SK-N-SH (cell line): ENCODE data around the gene LENG1. TPM values are rescaled to one million over a fixed set of nuclear protein-coding genes. Genes with fewer than 3 reads are reported as not detected.
A peak's percentile ranks its signal among the peaks of the same experiment; 100 is the strongest.

Experiments used
- CTCF ChIA-PET: fragments of 300-600, 350-600 bp; formaldehyde crosslinking; extraction: SDS; loops from one replicate; lab custom pipeline; 2021; lab: Yijun Ruan, JAX
- POLR2A ChIA-PET: fragments of 350-600 bp; sonication (Branson Sonifier 250); formaldehyde crosslinking; extraction: SDS; loops from one replicate; lab custom pipeline; 2020; ENCODE audit warnings: antibody characterized with exemption, inconsistent platforms; lab: Yijun Ruan, JAX
- DNase-seq: peaks from one replicate; pipeline ENCODE4 v3.0.0; 2012
- H2AFZ ChIP-seq: fragments of 200-600 bp; sonication (generic); 2 replicates; pipeline ENCODE4 v1.8.1; 2016; ENCODE audit warnings: antibody characterized with exemption, mild to moderate bottlenecking, low read depth
- H3F3A ChIP-seq: fragments of 200-600 bp; sonication (generic); replicated peaks from 2 replicates; pipeline ENCODE3; 2016; ENCODE audit warnings: antibody characterized with exemption, mild to moderate bottlenecking; ENCODE audit not compliant: insufficient read depth
- H3K27ac ChIP-seq, 2 experiments: fragments of 200-500 bp in 1 of 2; fragments of 200-600 bp in 1 of 2; sonication (Bioruptor generic) in 1 of 2; sonication (generic), shearing (Covaris generic) in 1 of 2; 2 replicates each; pipeline versions ENCODE4 v1.5.1 to v1.6.1; 2014 to 2016; ENCODE audit warnings: low read depth in 2 of 2, inconsistent platforms in 1 of 2, low read length in 1 of 2, mild to moderate bottlenecking in 1 of 2, mixed read lengths in 1 of 2
- H3K27me3 ChIP-seq: fragments of 200-600 bp; sonication (generic), shearing (Covaris generic); 2 replicates; pipeline ENCODE4 v1.6.1; 2016; ENCODE audit warnings: mixed run types; ENCODE audit not compliant: insufficient read depth
- H3K36me3 ChIP-seq, 2 experiments: fragments of 200-500 bp in 1 of 2; fragments of 200-600 bp in 1 of 2; sonication (Bioruptor generic) in 1 of 2; sonication (generic) in 1 of 2; replicated peaks in 1 of 2; 2 replicates each; pipeline versions ENCODE3 to v1.5.1; 2014 to 2016; ENCODE audit warnings: low read length in 1 of 2, mild to moderate bottlenecking in 1 of 2; ENCODE audit not compliant: insufficient read depth in 2 of 2, control insufficient read depth in 1 of 2
- H3K4me1 ChIP-seq, 2 experiments: fragments of 200-500 bp in 1 of 2; fragments of 200-600 bp in 1 of 2; sonication (Bioruptor generic) in 1 of 2; sonication (generic), shearing (Covaris generic) in 1 of 2; 2 replicates each; pipeline versions ENCODE4 v1.5.1 to v1.6.1; 2014 to 2016; ENCODE audit warnings: low read depth in 1 of 2, low read length in 1 of 2, mixed run types in 1 of 2; ENCODE audit not compliant: insufficient read depth in 2 of 2, control insufficient read depth in 1 of 2
- H3K4me2 ChIP-seq: fragments of 200-600 bp; sonication (generic), shearing (Covaris generic); 2 replicates; pipeline ENCODE4 v1.6.1; 2017; ENCODE audit warnings: mixed run types
- H3K4me3 ChIP-seq, 2 experiments: fragments of 200-500 bp in 1 of 2; fragments of 200-600 bp in 1 of 2; sonication (Bioruptor generic) in 1 of 2; sonication (generic), shearing (Covaris generic) in 1 of 2; 2 replicates each; pipeline versions ENCODE4 v1.5.1 to v1.8.1; 2014 to 2016; ENCODE audit warnings: low read depth in 2 of 2, inconsistent platforms in 1 of 2, low read length in 1 of 2, mild to moderate bottlenecking in 1 of 2, mixed read lengths in 1 of 2, moderate library complexity in 1 of 2
- H3K79me2 ChIP-seq: fragments of 200-600 bp; sonication (generic); 2 replicates; pipeline ENCODE4 v1.8.1; 2017; ENCODE audit warnings: mild to moderate bottlenecking; ENCODE audit not compliant: insufficient read depth
- H3K9ac ChIP-seq: fragments of 200-600 bp; sonication (generic); 2 replicates; pipeline ENCODE4 v1.6.1; 2017; ENCODE audit warnings: mixed run types
- H3K9me2 ChIP-seq: fragments of 200-600 bp; sonication (generic); 2 replicates; pipeline ENCODE4 v1.6.1; 2017; ENCODE audit warnings: mixed run types
- H3K9me3 ChIP-seq: fragments of 200-600 bp; sonication (generic); 2 replicates; pipeline ENCODE4 v1.6.1; 2017; ENCODE audit warnings: mixed run types, mild to moderate bottlenecking, moderate library complexity
- H4K20me1 ChIP-seq: fragments of 200-600 bp; sonication (generic); 2 replicates; pipeline ENCODE4 v1.6.1; 2017; ENCODE audit warnings: mild to moderate bottlenecking, mixed run types; ENCODE audit not compliant: insufficient read depth
- CHD2 ChIP-seq: fragments of 150-350 bp; IDR thresholded peaks from 2 replicates; pipeline ENCODE4 v1.6.1; 2018; ENCODE audit warnings: low read length; ENCODE audit not compliant: partially characterized antibody
- FOSL2 ChIP-seq: IDR thresholded peaks from 2 replicates; pipeline ENCODE4 v1.4.0; 2012; ENCODE audit warnings: low read depth, mild to moderate bottlenecking, moderate library complexity, borderline replicate concordance
- FOXJ3 ChIP-seq: sonication (generic); formaldehyde crosslinking; IDR thresholded peaks from 2 replicates; pipeline ENCODE4 v1.5.1; 2020; ENCODE audit warnings: mild to moderate bottlenecking, missing genetic modification reagents
- FOXM1 ChIP-seq: IDR thresholded peaks from 2 replicates; pipeline ENCODE4 v1.4.0; 2012; ENCODE audit warnings: low read depth, mild to moderate bottlenecking
- JUND ChIP-seq: IDR thresholded peaks from 2 replicates; pipeline ENCODE4 v1.4.0; 2012
- NFIC ChIP-seq: IDR thresholded peaks from 2 replicates; pipeline ENCODE4 v1.4.0; 2012; ENCODE audit warnings: borderline replicate concordance
- POLR2AphosphoS5 ChIP-seq: IDR thresholded peaks from 2 replicates; pipeline ENCODE4 v1.6.1; 2012; ENCODE audit warnings: low read depth, low read length
- RAD21 ChIP-seq: IDR thresholded peaks from 2 replicates; pipeline ENCODE4 v1.6.1; 2012; ENCODE audit warnings: mild to moderate bottlenecking, low read length
- RFX5 ChIP-seq: IDR thresholded peaks from 2 replicates; pipeline ENCODE4 v1.6.1; 2012; ENCODE audit warnings: mild to moderate bottlenecking, improper control_type of control experiment, low read length
- RXRA ChIP-seq: IDR thresholded peaks from 2 replicates; pipeline ENCODE4 v1.4.0; 2012; ENCODE audit warnings: low read depth, mild to moderate bottlenecking, borderline replicate concordance
- SIN3A ChIP-seq: IDR thresholded peaks from 2 replicates; pipeline ENCODE4 v1.6.1; 2012; ENCODE audit warnings: low read depth, mild to moderate bottlenecking, low read length, moderate library complexity, borderline replicate concordance
- TAF1 ChIP-seq: IDR thresholded peaks from 2 replicates; pipeline ENCODE4 v1.6.1; 2012; ENCODE audit warnings: low read depth, mild to moderate bottlenecking, low read length, moderate library complexity, borderline replicate concordance
- TCF12 ChIP-seq: IDR thresholded peaks from 2 replicates; pipeline ENCODE4 v1.4.0; 2012
- WGBS: methylation state at CpG from one replicate; pipeline ENCODE4 v1.1.6; 2017; ENCODE audit warnings: low lambda C conversion rate; 5-methylcytosine and 5-hydroxymethylcytosine counted together
- polyA plus RNA-seq, 3 experiments: library from polyadenylated mRNA; depleted of rRNA; stranded (reverse); fragments of >200 nt; gene quantifications; 2 replicates each; pipeline ENCODE4 v1.2.3, GENCODE V29; 2012
- TF ChIP-seq, protein P1 (sequence below): fragments of 200-600 bp; sonication (generic); IDR thresholded peaks from 2 replicates; pipeline ENCODE4 v1.6.1; 2017; ENCODE audit warnings: antibody characterized with exemption, mild to moderate bottlenecking, moderate library complexity
- TF ChIP-seq, protein P2 (sequence below): IDR thresholded peaks from 2 replicates; pipeline ENCODE4 v1.4.0; 2012; ENCODE audit warnings: low read depth, borderline replicate concordance
- TF ChIP-seq, protein P3 (sequence below): IDR thresholded peaks from 2 replicates; pipeline ENCODE4 v1.4.0; 2012; ENCODE audit warnings: low read depth, borderline replicate concordance
- TF ChIP-seq, protein P4 (sequence below): IDR thresholded peaks from 2 replicates; pipeline ENCODE4 v1.4.0; 2012; ENCODE audit warnings: low read depth

LENG1 gene
- polyA plus RNA-seq, 1 of the 3 experiments (the other 2 are of a cell fraction): 11.4 TPM

DNA sequence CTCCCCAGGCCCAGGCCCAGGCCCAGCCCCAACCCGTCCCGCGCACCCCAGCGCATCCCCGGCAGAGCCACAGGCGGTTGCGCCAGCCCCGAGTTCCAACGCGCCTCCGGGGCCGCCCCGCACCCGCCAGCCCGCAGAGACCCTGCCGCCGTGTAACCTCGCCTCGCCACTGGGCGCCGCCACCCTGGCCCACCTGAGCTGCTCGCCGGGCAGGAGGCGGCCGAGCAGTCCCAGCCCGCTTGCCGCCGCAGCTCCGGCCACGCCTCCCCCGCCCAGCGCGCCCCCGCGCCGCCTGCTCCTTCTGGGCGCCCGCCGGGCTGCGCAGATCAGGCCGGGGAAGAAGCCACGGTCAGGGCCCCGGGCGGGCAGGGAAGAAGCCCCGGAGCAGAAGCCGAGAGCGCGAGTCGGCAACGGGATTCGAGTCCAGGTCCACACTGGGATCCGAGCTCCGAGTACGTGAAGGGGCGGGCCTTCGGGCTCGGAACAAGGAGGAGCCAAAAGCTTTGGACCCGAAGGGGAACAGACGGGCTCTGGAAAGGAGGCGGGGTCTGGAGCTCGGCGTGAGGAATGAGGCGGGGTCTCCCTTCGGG lies 29.7 kb upstream of the LENG1 start, which contains the start of gene MBOAT7:
MBOAT7 (minus strand) TSS at position 436 of the 590 bp plus-strand sequence. CDS start 1,072 bp downstream, outside the sequence.
- no peaks in the 10 kb centered on the region for H3K9me2 ChIP-seq
- H2AFZ ChIP-seq: peak within 1 kb of the TSS; percentile 82; the same call in 1 of the 2 replicates
- peak within 1 kb of the TSS; percentile 96 to 97 for H3K27ac ChIP-seq
- peaks cover 0 to 15% of the 10 kb centered on the region in 2 experiments; a peak in 1 of 4 replicates for H3K4me1 ChIP-seq
- no peaks in the 10 kb centered on the region for H3K27me3 ChIP-seq
- TF ChIP-seq NFIC (no peak), FOXJ3 (CRISPR knock-in tag) (no peak), TCF12 (no peak), JUND (no peak), RFX5 (no peak), RAD21 (no peak), SIN3A (peak; percentile 26; the same call in 1 of the 2 replicates), FOXM1 (no peak), POLR2AphosphoS5 (peak; percentile 63; the same call in 1 of the 2 replicates), CHD2 (peak; percentile 10), RXRA (no peak), TAF1 (0 out of 2 replicates have a peak, but pooled peaks have one; percentile 55), FOSL2 (no peak)
- TF ChIP-seq, protein P1, sequence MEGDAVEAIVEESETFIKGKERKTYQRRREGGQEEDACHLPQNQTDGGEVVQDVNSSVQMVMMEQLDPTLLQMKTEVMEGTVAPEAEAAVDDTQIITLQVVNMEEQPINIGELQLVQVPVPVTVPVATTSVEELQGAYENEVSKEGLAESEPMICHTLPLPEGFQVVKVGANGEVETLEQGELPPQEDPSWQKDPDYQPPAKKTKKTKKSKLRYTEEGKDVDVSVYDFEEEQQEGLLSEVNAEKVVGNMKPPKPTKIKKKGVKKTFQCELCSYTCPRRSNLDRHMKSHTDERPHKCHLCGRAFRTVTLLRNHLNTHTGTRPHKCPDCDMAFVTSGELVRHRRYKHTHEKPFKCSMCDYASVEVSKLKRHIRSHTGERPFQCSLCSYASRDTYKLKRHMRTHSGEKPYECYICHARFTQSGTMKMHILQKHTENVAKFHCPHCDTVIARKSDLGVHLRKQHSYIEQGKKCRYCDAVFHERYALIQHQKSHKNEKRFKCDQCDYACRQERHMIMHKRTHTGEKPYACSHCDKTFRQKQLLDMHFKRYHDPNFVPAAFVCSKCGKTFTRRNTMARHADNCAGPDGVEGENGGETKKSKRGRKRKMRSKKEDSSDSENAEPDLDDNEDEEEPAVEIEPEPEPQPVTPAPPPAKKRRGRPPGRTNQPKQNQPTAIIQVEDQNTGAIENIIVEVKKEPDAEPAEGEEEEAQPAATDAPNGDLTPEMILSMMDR: peak; percentile 33
- TF ChIP-seq, protein P2, sequence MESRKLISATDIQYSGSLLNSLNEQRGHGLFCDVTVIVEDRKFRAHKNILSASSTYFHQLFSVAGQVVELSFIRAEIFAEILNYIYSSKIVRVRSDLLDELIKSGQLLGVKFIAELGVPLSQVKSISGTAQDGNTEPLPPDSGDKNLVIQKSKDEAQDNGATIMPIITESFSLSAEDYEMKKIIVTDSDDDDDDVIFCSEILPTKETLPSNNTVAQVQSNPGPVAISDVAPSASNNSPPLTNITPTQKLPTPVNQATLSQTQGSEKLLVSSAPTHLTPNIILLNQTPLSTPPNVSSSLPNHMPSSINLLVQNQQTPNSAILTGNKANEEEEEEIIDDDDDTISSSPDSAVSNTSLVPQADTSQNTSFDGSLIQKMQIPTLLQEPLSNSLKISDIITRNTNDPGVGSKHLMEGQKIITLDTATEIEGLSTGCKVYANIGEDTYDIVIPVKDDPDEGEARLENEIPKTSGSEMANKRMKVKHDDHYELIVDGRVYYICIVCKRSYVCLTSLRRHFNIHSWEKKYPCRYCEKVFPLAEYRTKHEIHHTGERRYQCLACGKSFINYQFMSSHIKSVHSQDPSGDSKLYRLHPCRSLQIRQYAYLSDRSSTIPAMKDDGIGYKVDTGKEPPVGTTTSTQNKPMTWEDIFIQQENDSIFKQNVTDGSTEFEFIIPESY: no peak
- TF ChIP-seq, protein P3, sequence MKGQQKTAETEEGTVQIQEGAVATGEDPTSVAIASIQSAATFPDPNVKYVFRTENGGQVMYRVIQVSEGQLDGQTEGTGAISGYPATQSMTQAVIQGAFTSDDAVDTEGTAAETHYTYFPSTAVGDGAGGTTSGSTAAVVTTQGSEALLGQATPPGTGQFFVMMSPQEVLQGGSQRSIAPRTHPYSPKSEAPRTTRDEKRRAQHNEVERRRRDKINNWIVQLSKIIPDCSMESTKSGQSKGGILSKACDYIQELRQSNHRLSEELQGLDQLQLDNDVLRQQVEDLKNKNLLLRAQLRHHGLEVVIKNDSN: no peak
- TF ChIP-seq, protein P4, sequence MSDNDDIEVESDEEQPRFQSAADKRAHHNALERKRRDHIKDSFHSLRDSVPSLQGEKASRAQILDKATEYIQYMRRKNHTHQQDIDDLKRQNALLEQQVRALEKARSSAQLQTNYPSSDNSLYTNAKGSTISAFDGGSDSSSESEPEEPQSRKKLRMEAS: no peak
- TF ChIP-seq, all 33 proteins: peak for 5
- WGBS: 0% methylated on average over 25 of the region's 64 CpGs
- ChIA-PET POLR2A (interaction anchor here (0.5 to 4.1 kb wide), 9 partner anchors 12 to 428 kb away, joined by 3 to 50 read pairs (median 3); partner anchors contain the start of genes LENG1, MYADM and RPS9), CTCF (interaction anchor here (0.9 to 1.7 kb wide), 7 partner anchors 9 to 77 kb away, joined by 4 to 7 read pairs (median 6); partner anchors contain the start of gene TMC4)
- H3K36me3 ChIP-seq: peaks cover 21 to 23% of the 10 kb centered on the region in 2 experiments
- peak within 1 kb of the TSS; percentile 92 for H3K9ac ChIP-seq
- peak within 1 kb of the TSS; percentile 90 for H3K4me2 ChIP-seq
- H3K9me3 ChIP-seq: no peaks in the 10 kb centered on the region
- peak within 1 kb of the TSS; percentile 84 to 100 for H3K4me3 ChIP-seq
- H3F3A ChIP-seq: peaks cover 7% of the 10 kb centered on the region
- H3K79me2 ChIP-seq: peaks cover 72% of the 10 kb centered on the region
- peak; percentile 94 for DNase-seq
- H4K20me1 ChIP-seq: no peaks in the 10 kb centered on the region
